GM06990 (cell line): Measurements from ENCODE around the gene KNG1.

Experiments used
- DNase-seq: peaks from one replicate; pipeline ENCODE4 v3.0.0-alpha.2; 2011; ENCODE audit not compliant: insufficient read length; ENCODE audit errors: extremely low read depth
- H3K27me3 ChIP-seq: replicated peaks from 2 replicates; pipeline ENCODE4 v1.6.0; 2011; ENCODE audit warnings: low read length; ENCODE audit not compliant: control insufficient read depth, insufficient read depth
- H3K36me3 ChIP-seq: 2 replicates; pipeline ENCODE4 v1.5.1; 2011; ENCODE audit warnings: low read length; ENCODE audit not compliant: control insufficient read depth, insufficient read depth
- H3K4me3 ChIP-seq: replicated peaks from 2 replicates; pipeline ENCODE4 v1.5.1; 2011; ENCODE audit warnings: low read depth, mild to moderate bottlenecking, control low read depth, low read length
- TF ChIP-seq, protein P1 (sequence below): IDR thresholded peaks from 2 replicates; pipeline ENCODE4 v1.5.1; 2011; ENCODE audit warnings: low read length, control low read depth, mild to moderate bottlenecking, inconsistent platforms; ENCODE audit not compliant: insufficient read depth, poor library complexity, severe bottlenecking

KNG1 gene

GRCh38 chr3:186754871-186755270 is 37.7 kb downstream of the KNG1 start:
- no peak overlapping the region for H3K4me3 ChIP-seq
- TF ChIP-seq, protein P1, sequence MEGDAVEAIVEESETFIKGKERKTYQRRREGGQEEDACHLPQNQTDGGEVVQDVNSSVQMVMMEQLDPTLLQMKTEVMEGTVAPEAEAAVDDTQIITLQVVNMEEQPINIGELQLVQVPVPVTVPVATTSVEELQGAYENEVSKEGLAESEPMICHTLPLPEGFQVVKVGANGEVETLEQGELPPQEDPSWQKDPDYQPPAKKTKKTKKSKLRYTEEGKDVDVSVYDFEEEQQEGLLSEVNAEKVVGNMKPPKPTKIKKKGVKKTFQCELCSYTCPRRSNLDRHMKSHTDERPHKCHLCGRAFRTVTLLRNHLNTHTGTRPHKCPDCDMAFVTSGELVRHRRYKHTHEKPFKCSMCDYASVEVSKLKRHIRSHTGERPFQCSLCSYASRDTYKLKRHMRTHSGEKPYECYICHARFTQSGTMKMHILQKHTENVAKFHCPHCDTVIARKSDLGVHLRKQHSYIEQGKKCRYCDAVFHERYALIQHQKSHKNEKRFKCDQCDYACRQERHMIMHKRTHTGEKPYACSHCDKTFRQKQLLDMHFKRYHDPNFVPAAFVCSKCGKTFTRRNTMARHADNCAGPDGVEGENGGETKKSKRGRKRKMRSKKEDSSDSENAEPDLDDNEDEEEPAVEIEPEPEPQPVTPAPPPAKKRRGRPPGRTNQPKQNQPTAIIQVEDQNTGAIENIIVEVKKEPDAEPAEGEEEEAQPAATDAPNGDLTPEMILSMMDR, result no peak

GRCh38 chr3:186757214-186757613 is 40.1 kb downstream of the KNG1 start:
- H3K27me3 ChIP-seq, result no peaks in the 10 kb centered on the region
- TF ChIP-seq, protein P1, result no peak
- H3K4me3 ChIP-seq, result no peak overlapping the region

More at GRCh38 chr3:186754871-186755270, 37.7 kb downstream of the KNG1 start:
- no peak for DNase-seq
- no peaks in the 10 kb centered on the region for H3K27me3 ChIP-seq
- H3K36me3 ChIP-seq, result no peaks in the 10 kb centered on the region

DNA sequence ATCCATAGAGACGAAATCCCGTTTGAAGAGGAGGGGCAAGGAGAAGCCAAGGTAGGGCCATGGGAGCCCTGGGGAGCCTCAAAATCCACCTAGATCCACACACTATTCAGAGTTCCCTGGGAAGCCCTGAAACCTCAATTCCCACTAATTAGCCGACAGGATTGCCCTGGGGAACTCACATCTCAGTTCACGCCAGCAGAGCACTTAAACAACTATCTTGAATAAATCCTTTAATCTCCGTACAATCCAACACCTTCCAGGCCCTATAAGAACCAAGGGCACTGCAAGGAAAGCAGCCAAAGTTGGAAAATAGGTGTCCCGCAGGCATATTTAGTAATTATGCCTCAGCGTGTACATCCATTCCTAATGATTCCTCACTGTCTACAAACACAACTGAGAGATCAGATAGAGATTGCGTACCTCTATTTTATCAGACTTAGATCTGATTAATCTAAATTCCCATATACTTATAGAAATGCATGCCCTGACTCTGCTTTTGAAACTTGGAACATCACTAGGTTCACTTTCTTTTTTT is 40.6 kb downstream of the KNG1 start:
- DNase-seq, result no peak
- H3K36me3 ChIP-seq, result no peaks in the 10 kb centered on the region
- TF ChIP-seq, protein P1, result no peak
- no peak overlapping the region for H3K4me3 ChIP-seq
- no peaks in the 10 kb centered on the region for H3K27me3 ChIP-seq

More at GRCh38 chr3:186757214-186757613, 40.1 kb downstream of the KNG1 start:
- H3K36me3 ChIP-seq, result no peaks in the 10 kb centered on the region
- no peak for DNase-seq

DNA sequence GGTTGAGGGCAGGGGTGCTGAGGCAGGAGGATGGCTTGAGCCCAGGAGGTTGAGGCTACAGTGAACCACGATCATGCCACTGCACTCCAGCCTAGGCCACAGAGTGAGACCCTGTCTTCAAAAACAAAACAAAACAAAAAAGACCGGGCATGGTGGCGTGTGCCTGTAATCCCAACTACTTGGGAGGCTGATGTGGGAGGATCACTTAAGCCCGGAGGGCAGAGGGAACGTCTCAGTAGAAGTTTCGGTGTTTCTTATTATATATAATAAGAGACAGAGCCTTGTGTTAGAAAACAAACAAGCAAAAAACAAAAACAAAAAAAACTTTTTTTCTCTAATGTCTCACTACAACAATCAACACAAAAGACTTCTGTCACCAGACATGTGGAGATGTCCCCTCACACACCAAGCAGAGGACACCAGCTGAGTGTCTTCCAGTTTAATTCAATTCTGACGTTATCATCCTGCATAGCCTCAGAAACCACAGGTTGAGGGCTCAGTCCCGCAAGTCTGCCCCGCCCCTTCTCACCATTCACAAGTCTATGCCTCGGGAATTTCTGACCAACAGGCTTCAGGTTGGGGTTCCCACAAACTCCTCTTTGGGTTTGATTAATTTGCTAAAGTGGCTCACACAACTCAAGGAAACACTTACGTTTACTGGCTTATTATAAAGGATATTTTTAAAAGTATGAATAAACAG is 42.2 kb downstream of the KNG1 start:
- DNase-seq, result no peak
- Histone ChIP-seq H3K4me3 (no peak overlapping the region), H3K27me3 (no peaks in the 10 kb centered on the region), H3K36me3 (no peaks in the 10 kb centered on the region)
- TF ChIP-seq, protein P1, result no peak

GRCh38 chr3:186760141-186760833 is 43.1 kb downstream of the KNG1 start:
- Histone ChIP-seq H3K4me3 (no peak overlapping the region), H3K27me3 (no peaks in the 10 kb centered on the region), H3K36me3 (no peaks in the 10 kb centered on the region)
- DNase-seq, result no peak
- TF ChIP-seq, protein P1, result no peak
